WTC11 (cell line): ENCODE data around the gene OTOGL. TPM values are rescaled to one million over a fixed set of nuclear protein-coding genes. Genes with fewer than 3 reads are reported as not detected.

Experiments used
- ATAC-seq: fragments of 200-7000 bp; cut with Tn5 transposase; 2 replicates; pipeline ENCODE4 v1.10.0; 2021; ENCODE audit warnings: mild to moderate bottlenecking, moderate library complexity
- CTCF ChIA-PET: fragments of 300-600 bp; sonication (Branson Sonifier 250); formaldehyde crosslinking; loops from one replicate; lab custom pipeline; 2021; ENCODE audit warnings: antibody characterized with exemption; lab: Charles Lee
- POLR2A ChIA-PET: fragments of 350-600 bp; sonication (Branson Sonifier 250); formaldehyde crosslinking; loops from one replicate; lab custom pipeline; 2021; ENCODE audit warnings: antibody characterized with exemption; lab: Charles Lee
- DNase-seq: peaks from one replicate; pipeline ENCODE4 v3.0.0; 2021; ENCODE audit warnings: low spot score
- H3K27ac Mint-ChIP-seq: 2 replicates; pipeline ENCODE4 v1.8.0; 2021; ENCODE audit warnings: mixed read lengths
- H3K27me3 Mint-ChIP-seq: 2 replicates; pipeline ENCODE4 v1.8.0; 2021; ENCODE audit warnings: low read depth, mild to moderate bottlenecking, moderate library complexity, mixed read lengths
- H3K36me3 Mint-ChIP-seq: 2 replicates; pipeline ENCODE4 v1.8.0; 2021; ENCODE audit warnings: mixed read lengths
- H3K4me1 Mint-ChIP-seq: 2 replicates; pipeline ENCODE4 v1.8.0; 2022; ENCODE audit warnings: mixed read lengths
- H3K4me3 Mint-ChIP-seq: 2 replicates; pipeline ENCODE4 v1.8.0; 2021; ENCODE audit warnings: mild to moderate bottlenecking, moderate library complexity, mixed read lengths
- H3K9me3 Mint-ChIP-seq: 2 replicates; pipeline ENCODE4 v1.8.0; 2021; ENCODE audit warnings: mixed read lengths
- IRF2 ChIP-seq: sonication (generic); formaldehyde crosslinking; IDR thresholded peaks from 2 replicates; pipeline ENCODE4 v1.8.0; 2022; ENCODE audit warnings: low read depth, missing genetic modification reagents, borderline replicate concordance
- SOX15 ChIP-seq: fragments of 250-450 bp; sonication (Bioruptor Pico); IDR thresholded peaks from 2 replicates; pipeline ENCODE4 v1.9.0; 2021; ENCODE audit warnings: mild to moderate bottlenecking
- ZBTB21 ChIP-seq: sonication (generic); formaldehyde crosslinking; IDR thresholded peaks from 2 replicates; pipeline ENCODE4 v1.8.1; 2023; ENCODE audit warnings: mild to moderate bottlenecking, missing genetic modification reagents, borderline replicate concordance
- ZNF263 ChIP-seq: sonication (generic); formaldehyde crosslinking; IDR thresholded peaks from 2 replicates; pipeline ENCODE4 v1.8.1; 2022; ENCODE audit warnings: low read depth, mild to moderate bottlenecking, moderate library complexity, missing genetic modification reagents
- total RNA-seq: library from RNA; stranded (reverse); gene quantifications from 3 replicates; pipeline ENCODE4 v1.2.3, GENCODE V29; 2021
- TF ChIP-seq, protein P1 (sequence below): sonication (generic); formaldehyde crosslinking; IDR thresholded peaks from 2 replicates; pipeline ENCODE4 v1.8.1; 2022; ENCODE audit warnings: missing genetic modification reagents, borderline replicate concordance
- TF ChIP-seq, protein P2 (sequence below): sonication (generic); formaldehyde crosslinking; IDR thresholded peaks from 2 replicates; pipeline ENCODE4 v1.8.0; 2022; ENCODE audit warnings: mild to moderate bottlenecking, missing genetic modification reagents
- TF ChIP-seq, protein P3 (sequence below): sonication (generic); formaldehyde crosslinking; IDR thresholded peaks from 2 replicates; pipeline ENCODE4 v1.8.1; 2023; ENCODE audit warnings: mild to moderate bottlenecking, moderate library complexity, missing genetic modification reagents
- TF ChIP-seq, protein P4 (sequence below): sonication (generic); formaldehyde crosslinking; IDR thresholded peaks from 2 replicates; pipeline ENCODE4 v1.8.1; 2023; ENCODE audit warnings: mild to moderate bottlenecking, missing genetic modification reagents, borderline replicate concordance
- TF ChIP-seq, protein P5 (sequence below): sonication (generic); formaldehyde crosslinking; IDR thresholded peaks from 2 replicates; pipeline ENCODE4 v1.8.1; 2022; ENCODE audit warnings: mild to moderate bottlenecking, missing genetic modification reagents, moderate library complexity, borderline replicate concordance
- TF ChIP-seq, protein P6 (sequence below): sonication (generic); formaldehyde crosslinking; IDR thresholded peaks from 2 replicates; pipeline ENCODE4 v1.8.1; 2022; ENCODE audit warnings: mild to moderate bottlenecking, moderate library complexity, missing genetic modification reagents
- TF ChIP-seq, protein P7 (sequence below): sonication (generic); formaldehyde crosslinking; IDR thresholded peaks from 2 replicates; pipeline ENCODE4 v1.8.1; 2023; ENCODE audit warnings: mild to moderate bottlenecking, missing genetic modification reagents
- TF ChIP-seq, protein P8 (sequence below): sonication (generic); formaldehyde crosslinking; IDR thresholded peaks from 2 replicates; pipeline ENCODE4 v1.8.1; 2022; ENCODE audit warnings: low read depth, mild to moderate bottlenecking, moderate library complexity, missing genetic modification reagents, borderline replicate concordance
- TF ChIP-seq, protein P9 (sequence below): fragments of 250-450 bp; sonication (Bioruptor Pico); IDR thresholded peaks from 2 replicates; pipeline ENCODE4 v1.8.0; 2021; ENCODE audit warnings: mild to moderate bottlenecking

OTOGL gene
- total RNA-seq, 1 experiment from 2014 or later = 0.55 TPM

DNA sequence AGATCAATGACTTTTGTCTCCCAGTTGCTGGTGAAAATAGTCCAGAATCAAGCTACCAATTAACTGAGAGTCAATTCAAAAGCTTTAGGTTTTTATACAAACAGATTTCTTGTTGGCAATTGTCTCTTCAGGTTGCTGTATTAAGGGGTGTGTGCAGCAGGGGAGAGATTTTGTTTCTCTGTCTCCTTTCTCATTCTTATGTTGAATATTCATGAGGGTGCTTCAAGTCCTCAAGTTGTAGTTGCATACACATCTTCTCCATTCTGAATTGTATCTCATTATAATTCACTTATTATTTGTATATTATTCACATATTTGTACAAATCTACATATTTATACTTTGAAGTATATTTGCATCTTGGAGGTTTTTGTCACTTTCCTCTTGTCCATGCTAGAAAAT is 218.0 kb downstream of the OTOGL start (continued):
- TF ChIP-seq, protein P1, sequence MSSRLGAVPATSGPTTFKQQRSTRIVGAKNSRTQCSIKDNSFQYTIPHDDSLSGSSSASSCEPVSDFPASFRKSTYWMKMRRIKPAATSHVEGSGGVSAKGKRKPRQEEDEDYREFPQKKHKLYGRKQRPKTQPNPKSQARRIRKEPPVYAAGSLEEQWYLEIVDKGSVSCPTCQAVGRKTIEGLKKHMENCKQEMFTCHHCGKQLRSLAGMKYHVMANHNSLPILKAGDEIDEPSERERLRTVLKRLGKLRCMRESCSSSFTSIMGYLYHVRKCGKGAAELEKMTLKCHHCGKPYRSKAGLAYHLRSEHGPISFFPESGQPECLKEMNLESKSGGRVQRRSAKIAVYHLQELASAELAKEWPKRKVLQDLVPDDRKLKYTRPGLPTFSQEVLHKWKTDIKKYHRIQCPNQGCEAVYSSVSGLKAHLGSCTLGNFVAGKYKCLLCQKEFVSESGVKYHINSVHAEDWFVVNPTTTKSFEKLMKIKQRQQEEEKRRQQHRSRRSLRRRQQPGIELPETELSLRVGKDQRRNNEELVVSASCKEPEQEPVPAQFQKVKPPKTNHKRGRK (CRISPR knock-in tag) = no peak
- TF ChIP-seq, protein P2, sequence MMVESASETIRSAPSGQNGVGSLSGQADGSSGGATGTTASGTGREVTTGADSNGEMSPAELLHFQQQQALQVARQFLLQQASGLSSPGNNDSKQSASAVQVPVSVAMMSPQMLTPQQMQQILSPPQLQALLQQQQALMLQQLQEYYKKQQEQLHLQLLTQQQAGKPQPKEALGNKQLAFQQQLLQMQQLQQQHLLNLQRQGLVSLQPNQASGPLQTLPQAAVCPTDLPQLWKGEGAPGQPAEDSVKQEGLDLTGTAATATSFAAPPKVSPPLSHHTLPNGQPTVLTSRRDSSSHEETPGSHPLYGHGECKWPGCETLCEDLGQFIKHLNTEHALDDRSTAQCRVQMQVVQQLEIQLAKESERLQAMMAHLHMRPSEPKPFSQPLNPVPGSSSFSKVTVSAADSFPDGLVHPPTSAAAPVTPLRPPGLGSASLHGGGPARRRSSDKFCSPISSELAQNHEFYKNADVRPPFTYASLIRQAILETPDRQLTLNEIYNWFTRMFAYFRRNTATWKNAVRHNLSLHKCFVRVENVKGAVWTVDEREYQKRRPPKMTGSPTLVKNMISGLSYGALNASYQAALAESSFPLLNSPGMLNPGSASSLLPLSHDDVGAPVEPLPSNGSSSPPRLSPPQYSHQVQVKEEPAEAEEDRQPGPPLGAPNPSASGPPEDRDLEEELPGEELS (CRISPR knock-in tag) = no peak
- no peak for TF ChIP-seq SOX15 (CRISPR knock-in tag)
- TF ChIP-seq, protein P3, sequence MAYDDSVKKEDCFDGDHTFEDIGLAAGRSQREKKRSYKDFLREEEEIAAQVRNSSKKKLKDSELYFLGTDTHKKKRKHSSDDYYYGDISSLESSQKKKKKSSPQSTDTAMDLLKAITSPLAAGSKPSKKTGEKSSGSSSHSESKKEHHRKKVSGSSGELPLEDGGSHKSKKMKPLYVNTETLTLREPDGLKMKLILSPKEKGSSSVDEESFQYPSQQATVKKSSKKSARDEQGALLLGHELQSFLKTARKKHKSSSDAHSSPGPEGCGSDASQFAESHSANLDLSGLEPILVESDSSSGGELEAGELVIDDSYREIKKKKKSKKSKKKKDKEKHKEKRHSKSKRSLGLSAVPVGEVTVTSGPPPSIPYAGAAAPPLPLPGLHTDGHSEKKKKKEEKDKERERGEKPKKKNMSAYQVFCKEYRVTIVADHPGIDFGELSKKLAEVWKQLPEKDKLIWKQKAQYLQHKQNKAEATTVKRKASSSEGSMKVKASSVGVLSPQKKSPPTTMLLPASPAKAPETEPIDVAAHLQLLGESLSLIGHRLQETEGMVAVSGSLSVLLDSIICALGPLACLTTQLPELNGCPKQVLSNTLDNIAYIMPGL (CRISPR knock-in tag) = no peak
- TF ChIP-seq, all 79 proteins: peak for 0

DNA sequence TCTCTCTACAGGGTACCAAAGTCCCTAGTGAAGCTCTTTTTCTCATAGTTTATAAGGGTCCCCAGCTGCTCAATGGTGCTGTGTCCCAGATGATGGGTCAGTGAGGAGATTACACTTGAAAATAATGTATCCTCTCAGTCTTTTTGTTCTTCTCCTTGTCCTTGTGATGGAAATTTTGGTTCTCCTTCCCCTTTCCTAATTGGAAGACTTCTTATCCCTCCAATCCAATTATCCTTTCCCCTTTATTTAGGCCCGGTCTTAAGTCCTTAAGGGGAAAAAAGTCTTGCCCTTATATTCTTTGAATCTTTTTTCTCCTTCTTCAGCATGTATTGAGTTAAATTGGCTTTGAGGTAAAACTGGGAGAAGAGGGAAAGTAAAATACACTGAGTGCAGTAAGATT is 218.6 kb downstream of the OTOGL start:
- Mint-ChIP-seq H3K27ac (peak overlapping the region; percentile 61; the same call in 1 of the 2 replicates), H3K36me3 (no peaks in the 10 kb centered on the region), H3K4me3 (no peak overlapping the region), H3K27me3 (peaks cover 3% of the 10 kb centered on the region; the same call in 1 of the 2 replicates), H3K9me3 (no peaks in the 10 kb centered on the region), H3K4me1 (peaks cover 48% of the 10 kb centered on the region)
- POLR2A ChIA-PET = no interaction called here
- TF ChIP-seq, protein P4, sequence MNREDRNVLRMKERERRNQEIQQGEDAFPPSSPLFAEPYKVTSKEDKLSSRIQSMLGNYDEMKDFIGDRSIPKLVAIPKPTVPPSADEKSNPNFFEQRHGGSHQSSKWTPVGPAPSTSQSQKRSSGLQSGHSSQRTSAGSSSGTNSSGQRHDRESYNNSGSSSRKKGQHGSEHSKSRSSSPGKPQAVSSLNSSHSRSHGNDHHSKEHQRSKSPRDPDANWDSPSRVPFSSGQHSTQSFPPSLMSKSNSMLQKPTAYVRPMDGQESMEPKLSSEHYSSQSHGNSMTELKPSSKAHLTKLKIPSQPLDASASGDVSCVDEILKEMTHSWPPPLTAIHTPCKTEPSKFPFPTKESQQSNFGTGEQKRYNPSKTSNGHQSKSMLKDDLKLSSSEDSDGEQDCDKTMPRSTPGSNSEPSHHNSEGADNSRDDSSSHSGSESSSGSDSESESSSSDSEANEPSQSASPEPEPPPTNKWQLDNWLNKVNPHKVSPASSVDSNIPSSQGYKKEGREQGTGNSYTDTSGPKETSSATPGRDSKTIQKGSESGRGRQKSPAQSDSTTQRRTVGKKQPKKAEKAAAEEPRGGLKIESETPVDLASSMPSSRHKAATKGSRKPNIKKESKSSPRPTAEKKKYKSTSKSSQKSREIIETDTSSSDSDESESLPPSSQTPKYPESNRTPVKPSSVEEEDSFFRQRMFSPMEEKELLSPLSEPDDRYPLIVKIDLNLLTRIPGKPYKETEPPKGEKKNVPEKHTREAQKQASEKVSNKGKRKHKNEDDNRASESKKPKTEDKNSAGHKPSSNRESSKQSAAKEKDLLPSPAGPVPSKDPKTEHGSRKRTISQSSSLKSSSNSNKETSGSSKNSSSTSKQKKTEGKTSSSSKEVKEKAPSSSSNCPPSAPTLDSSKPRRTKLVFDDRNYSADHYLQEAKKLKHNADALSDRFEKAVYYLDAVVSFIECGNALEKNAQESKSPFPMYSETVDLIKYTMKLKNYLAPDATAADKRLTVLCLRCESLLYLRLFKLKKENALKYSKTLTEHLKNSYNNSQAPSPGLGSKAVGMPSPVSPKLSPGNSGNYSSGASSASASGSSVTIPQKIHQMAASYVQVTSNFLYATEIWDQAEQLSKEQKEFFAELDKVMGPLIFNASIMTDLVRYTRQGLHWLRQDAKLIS = no peak
- TF ChIP-seq, protein P5, sequence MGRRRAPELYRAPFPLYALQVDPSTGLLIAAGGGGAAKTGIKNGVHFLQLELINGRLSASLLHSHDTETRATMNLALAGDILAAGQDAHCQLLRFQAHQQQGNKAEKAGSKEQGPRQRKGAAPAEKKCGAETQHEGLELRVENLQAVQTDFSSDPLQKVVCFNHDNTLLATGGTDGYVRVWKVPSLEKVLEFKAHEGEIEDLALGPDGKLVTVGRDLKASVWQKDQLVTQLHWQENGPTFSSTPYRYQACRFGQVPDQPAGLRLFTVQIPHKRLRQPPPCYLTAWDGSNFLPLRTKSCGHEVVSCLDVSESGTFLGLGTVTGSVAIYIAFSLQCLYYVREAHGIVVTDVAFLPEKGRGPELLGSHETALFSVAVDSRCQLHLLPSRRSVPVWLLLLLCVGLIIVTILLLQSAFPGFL (CRISPR knock-in tag) = no peak
- no peak for TF ChIP-seq IRF2 (CRISPR knock-in tag)
- no peak for TF ChIP-seq ZBTB21 (CRISPR knock-in tag)
- TF ChIP-seq, protein P6, sequence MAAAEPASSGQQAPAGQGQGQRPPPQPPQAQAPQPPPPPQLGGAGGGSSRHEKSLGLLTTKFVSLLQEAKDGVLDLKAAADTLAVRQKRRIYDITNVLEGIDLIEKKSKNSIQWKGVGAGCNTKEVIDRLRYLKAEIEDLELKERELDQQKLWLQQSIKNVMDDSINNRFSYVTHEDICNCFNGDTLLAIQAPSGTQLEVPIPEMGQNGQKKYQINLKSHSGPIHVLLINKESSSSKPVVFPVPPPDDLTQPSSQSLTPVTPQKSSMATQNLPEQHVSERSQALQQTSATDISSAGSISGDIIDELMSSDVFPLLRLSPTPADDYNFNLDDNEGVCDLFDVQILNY (CRISPR knock-in tag) = no peak
- TF ChIP-seq ZNF263 = no peak
- TF ChIP-seq, protein P7, sequence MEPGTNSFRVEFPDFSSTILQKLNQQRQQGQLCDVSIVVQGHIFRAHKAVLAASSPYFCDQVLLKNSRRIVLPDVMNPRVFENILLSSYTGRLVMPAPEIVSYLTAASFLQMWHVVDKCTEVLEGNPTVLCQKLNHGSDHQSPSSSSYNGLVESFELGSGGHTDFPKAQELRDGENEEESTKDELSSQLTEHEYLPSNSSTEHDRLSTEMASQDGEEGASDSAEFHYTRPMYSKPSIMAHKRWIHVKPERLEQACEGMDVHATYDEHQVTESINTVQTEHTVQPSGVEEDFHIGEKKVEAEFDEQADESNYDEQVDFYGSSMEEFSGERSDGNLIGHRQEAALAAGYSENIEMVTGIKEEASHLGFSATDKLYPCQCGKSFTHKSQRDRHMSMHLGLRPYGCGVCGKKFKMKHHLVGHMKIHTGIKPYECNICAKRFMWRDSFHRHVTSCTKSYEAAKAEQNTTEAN (CRISPR knock-in tag) = no peak
- TF ChIP-seq, protein P8, sequence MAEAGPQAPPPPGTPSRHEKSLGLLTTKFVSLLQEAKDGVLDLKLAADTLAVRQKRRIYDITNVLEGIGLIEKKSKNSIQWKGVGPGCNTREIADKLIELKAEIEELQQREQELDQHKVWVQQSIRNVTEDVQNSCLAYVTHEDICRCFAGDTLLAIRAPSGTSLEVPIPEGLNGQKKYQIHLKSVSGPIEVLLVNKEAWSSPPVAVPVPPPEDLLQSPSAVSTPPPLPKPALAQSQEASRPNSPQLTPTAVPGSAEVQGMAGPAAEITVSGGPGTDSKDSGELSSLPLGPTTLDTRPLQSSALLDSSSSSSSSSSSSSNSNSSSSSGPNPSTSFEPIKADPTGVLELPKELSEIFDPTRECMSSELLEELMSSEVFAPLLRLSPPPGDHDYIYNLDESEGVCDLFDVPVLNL (CRISPR knock-in tag) = no peak
- TF ChIP-seq, protein P9, sequence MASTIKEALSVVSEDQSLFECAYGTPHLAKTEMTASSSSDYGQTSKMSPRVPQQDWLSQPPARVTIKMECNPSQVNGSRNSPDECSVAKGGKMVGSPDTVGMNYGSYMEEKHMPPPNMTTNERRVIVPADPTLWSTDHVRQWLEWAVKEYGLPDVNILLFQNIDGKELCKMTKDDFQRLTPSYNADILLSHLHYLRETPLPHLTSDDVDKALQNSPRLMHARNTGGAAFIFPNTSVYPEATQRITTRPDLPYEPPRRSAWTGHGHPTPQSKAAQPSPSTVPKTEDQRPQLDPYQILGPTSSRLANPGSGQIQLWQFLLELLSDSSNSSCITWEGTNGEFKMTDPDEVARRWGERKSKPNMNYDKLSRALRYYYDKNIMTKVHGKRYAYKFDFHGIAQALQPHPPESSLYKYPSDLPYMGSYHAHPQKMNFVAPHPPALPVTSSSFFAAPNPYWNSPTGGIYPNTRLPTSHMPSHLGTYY (CRISPR knock-in tag) = no peak
- CTCF ChIA-PET = no interaction called here
- no peak for DNase-seq
- no peak for ATAC-seq
